Measurements from ENCODE around the gene KLF6. TPM values are rescaled to one million over a fixed set of nuclear protein-coding genes. Genes with fewer than 3 reads are reported as not detected.
A peak's percentile ranks its signal among the peaks of the same experiment; 100 is the strongest.

The KLF6 gene
- total RNA-seq, 2 experiments from 2014 or later, result 851 to 874 TPM

DNA sequence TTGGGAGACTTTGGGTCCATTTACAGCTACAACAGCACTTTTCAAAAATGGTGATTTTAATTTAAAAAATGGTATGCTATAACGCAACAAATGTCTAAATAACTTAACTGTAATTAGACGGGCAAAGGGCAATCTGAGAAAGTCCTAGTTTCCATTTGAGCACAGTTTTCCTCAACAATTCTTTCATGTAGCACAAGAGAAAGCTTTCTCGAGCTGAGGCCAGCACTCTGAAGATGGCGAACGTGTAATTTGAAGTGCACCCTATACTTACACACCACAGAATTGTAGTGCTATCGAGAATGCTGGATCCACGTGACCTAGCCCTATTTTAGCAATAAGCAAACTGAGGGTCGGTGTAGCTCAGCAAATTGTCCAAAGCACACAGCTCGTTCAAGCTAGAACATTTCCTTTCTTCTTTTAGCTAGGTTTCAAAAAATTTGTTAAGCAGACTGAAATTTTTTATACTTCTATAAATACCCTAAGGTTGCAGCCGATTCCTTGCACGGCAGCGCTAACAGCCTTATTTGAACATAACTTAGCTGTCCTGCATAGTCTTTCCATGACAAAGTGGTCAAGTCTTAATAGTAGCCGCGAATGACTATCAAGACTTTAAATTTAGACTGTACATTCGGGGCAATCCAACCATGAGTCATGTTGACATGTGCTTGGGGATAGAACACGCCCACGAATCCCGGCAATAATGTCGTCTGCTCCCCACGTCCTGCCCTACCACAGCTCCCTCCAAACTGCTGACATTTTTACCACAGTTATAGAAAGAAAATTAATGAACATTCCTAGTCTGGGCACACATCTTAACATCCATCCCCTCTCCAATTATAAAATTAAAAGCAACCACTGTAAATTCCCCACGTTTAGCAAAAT is 10.0 kb downstream of the KLF6 start:
- H3K27ac ChIP-seq (ENCODE audit: low read depth in 1 of 2, low read length in 2 of 2), result peak overlapping the region; percentile 48 to 51
- no peaks in the 10 kb centered on the region for H3K9me3 Mint-ChIP-seq
- ATAC-seq (ENCODE audit: poor library complexity), result no peak
- H3K36me3 ChIP-seq (ENCODE audit: insufficient read depth, low read length), result peaks cover 52% of the 10 kb centered on the region
- CTCF ChIA-PET, result interaction anchor here (1.0 to 1.5 kb wide), 2 partner anchors 10 kb away, joined by 3 read pairs; partner anchors contain the start of gene KLF6
- TF ChIP-seq, protein P1, sequence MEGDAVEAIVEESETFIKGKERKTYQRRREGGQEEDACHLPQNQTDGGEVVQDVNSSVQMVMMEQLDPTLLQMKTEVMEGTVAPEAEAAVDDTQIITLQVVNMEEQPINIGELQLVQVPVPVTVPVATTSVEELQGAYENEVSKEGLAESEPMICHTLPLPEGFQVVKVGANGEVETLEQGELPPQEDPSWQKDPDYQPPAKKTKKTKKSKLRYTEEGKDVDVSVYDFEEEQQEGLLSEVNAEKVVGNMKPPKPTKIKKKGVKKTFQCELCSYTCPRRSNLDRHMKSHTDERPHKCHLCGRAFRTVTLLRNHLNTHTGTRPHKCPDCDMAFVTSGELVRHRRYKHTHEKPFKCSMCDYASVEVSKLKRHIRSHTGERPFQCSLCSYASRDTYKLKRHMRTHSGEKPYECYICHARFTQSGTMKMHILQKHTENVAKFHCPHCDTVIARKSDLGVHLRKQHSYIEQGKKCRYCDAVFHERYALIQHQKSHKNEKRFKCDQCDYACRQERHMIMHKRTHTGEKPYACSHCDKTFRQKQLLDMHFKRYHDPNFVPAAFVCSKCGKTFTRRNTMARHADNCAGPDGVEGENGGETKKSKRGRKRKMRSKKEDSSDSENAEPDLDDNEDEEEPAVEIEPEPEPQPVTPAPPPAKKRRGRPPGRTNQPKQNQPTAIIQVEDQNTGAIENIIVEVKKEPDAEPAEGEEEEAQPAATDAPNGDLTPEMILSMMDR (IDR thresholded peaks at IDR 0.05), result no peak
- POLR2A ChIA-PET, result interaction anchor here (0.6 to 5.9 kb wide), 14 partner anchors 8 to 302 kb away, joined by 3 to 76 read pairs (median 4); partner anchors contain the start of gene KLF6
- no peaks in the 10 kb centered on the region for H3K27me3 ChIP-seq (ENCODE audit: control insufficient read depth in 1 of 2, insufficient read depth in 2 of 2, low read length in 2 of 2)
- H3K9me3 ChIP-seq (ENCODE audit: control insufficient read depth in 1 of 2, insufficient read depth in 1 of 2, low read length in 2 of 2), result no peaks in the 10 kb centered on the region
- intact Hi-C loops (cut with DNase I, micrococcal nuclease), result loop anchor here in 1 of 2 experiments (5.0 kb wide), 2 partner anchors 52 to 108 kb away; no protein-coding TSS in a partner anchor
- no peaks in the 10 kb centered on the region for H3K27me3 Mint-ChIP-seq
- H3K4me1 Mint-ChIP-seq (ENCODE audit: low read depth), result peaks cover 54% of the 10 kb centered on the region
- peaks cover 60% of the 10 kb centered on the region for H3K4me1 ChIP-seq (ENCODE audit: insufficient read depth, low read length)
- H3K36me3 Mint-ChIP-seq (ENCODE audit: low read depth), result peaks cover 59% of the 10 kb centered on the region
- peak overlapping the region; percentile 32 for H3K4me3 Mint-ChIP-seq
- H3K27ac Mint-ChIP-seq, result peak overlapping the region; percentile 97
- H3K4me3 ChIP-seq (ENCODE audit: low read length), result no peak overlapping the region
- DNase-seq, result peak in 4 of 14 experiments; percentile 34 to 67 (median 57)

DNA sequence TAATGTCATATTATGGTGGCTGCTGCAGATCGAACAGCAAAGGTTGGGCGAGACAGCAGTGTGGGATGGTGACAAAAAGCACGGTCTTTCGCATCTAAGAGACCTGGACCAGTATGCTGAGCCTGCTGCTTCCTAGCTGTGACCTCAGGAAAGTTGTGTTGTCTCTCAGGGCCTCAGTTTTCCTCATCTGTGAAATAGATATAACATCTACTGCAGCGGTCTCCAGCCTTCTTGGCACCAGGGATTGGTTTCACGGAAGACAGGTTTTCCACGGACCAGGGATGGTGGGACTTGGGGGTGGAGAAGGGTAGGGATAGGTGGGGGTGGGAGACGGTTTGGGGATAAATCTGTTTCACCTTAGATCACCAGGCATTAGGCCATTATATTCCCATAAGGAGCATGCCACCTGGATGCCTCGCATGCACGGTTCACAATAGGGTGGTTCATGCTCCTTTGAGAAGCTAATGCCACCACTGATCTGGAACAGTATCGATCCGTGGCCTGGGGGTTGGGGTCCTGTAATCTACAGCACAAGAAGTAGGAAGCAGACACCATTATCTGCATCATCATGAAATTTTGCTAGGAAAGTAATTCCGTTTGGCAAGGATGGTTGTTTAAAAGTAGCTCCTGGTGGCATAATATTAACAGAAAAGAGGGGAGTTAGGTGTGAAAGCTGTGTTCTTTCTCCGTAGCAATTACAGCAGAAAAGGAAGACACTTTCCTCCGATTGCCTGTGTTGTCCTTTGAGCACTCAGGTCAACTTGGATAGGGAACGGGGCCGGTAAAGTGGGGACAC is 10.8 kb downstream of the KLF6 start:
- Histone ChIP-seq H3K4me1 (ENCODE audit: insufficient read depth, low read length) (peaks cover 52% of the 10 kb centered on the region), H3K9me3 (ENCODE audit: control insufficient read depth in 1 of 2, insufficient read depth in 1 of 2, low read length in 2 of 2) (no peaks in the 10 kb centered on the region), H3K36me3 (ENCODE audit: insufficient read depth, low read length) (peaks cover 44% of the 10 kb centered on the region), H3K27me3 (ENCODE audit: control insufficient read depth in 1 of 2, insufficient read depth in 2 of 2, low read length in 2 of 2) (no peaks in the 10 kb centered on the region), H3K4me3 (ENCODE audit: low read length) (no peak overlapping the region), H3K27ac (ENCODE audit: low read depth in 1 of 2, low read length in 2 of 2) (no peak overlapping the region)
- intact Hi-C loops (cut with DNase I, micrococcal nuclease), result no loop called here
- H3K27ac Mint-ChIP-seq, result peak overlapping the region; percentile 78
- no peaks in the 10 kb centered on the region for H3K9me3 Mint-ChIP-seq
- ATAC-seq (ENCODE audit: poor library complexity) (no peak), DNase-seq (peak in 3 of 14 experiments; percentile 23 to 59 (median 29))
- TF ChIP-seq, protein P1 (IDR thresholded peaks at IDR 0.05), result no peak
- POLR2A ChIA-PET, result interaction anchor here (0.6 to 5.9 kb wide), 11 partner anchors 8 to 206 kb away, joined by 3 to 76 read pairs (median 5); partner anchors contain the start of gene KLF6
- CTCF ChIA-PET, result interaction anchor here (1.5 kb wide), 1 partner anchor 9 kb away, joined by 3 read pairs; no protein-coding TSS in a partner anchor
- H3K27me3 Mint-ChIP-seq, result no peaks in the 10 kb centered on the region
- H3K36me3 Mint-ChIP-seq (ENCODE audit: low read depth), result peaks cover 50% of the 10 kb centered on the region
- H3K4me3 Mint-ChIP-seq, result peak overlapping the region; percentile 7
- H3K4me1 Mint-ChIP-seq (ENCODE audit: low read depth), result peaks cover 54% of the 10 kb centered on the region

DNA sequence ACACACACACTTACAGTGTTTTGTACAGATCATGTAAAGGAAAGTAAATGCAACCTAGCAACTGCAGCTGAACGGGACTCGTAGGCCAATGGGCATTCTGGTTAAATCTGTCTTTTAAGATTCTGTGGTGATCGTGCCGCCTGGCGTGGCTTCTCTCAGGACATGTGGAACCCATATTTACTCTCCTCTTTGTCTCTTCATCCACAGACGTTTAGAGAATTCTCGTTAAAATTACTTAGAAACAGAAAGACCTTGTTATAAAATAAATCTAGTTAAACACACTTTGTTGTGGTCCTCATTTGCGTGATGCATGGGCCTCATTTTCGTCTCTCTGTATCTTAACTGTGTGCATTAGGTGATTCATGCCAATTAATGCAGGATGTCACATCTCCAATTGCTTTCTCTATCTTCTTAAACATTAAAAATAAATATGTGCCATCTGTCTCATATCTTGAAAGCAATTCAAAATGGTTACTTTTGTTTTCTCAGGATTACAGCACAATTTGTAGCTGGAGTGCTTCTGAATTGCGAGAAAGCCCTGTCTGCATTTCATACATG is 11.5 kb downstream of the KLF6 start:
- ATAC-seq (ENCODE audit: poor library complexity) (no peak), DNase-seq (peak in 1 of 14 experiments; percentile 54)
- Mint-ChIP-seq H3K36me3 (ENCODE audit: low read depth) (peaks cover 44% of the 10 kb centered on the region), H3K27ac (peak overlapping the region; percentile 78), H3K9me3 (no peaks in the 10 kb centered on the region), H3K27me3 (no peaks in the 10 kb centered on the region), H3K4me1 (ENCODE audit: low read depth) (peaks cover 51% of the 10 kb centered on the region), H3K4me3 (no peak overlapping the region)
- H3K4me1 ChIP-seq (ENCODE audit: insufficient read depth, low read length), result peaks cover 45% of the 10 kb centered on the region
- H3K36me3 ChIP-seq (ENCODE audit: insufficient read depth, low read length), result peaks cover 37% of the 10 kb centered on the region
- H3K27me3 ChIP-seq (ENCODE audit: control insufficient read depth in 1 of 2, insufficient read depth in 2 of 2, low read length in 2 of 2), result no peaks in the 10 kb centered on the region
- H3K9me3 ChIP-seq (ENCODE audit: control insufficient read depth in 1 of 2, insufficient read depth in 1 of 2, low read length in 2 of 2), result no peaks in the 10 kb centered on the region
- TF ChIP-seq, protein P1 (IDR thresholded peaks at IDR 0.05), result no peak
- POLR2A ChIA-PET, result interaction anchor here (1.2 to 5.9 kb wide), 4 partner anchors 8 to 33 kb away, joined by 4 to 76 read pairs (median 30); partner anchors contain the start of gene KLF6
- no peak overlapping the region for H3K4me3 ChIP-seq (ENCODE audit: low read length)
- no peak overlapping the region for H3K27ac ChIP-seq (ENCODE audit: low read depth in 1 of 2, low read length in 2 of 2)
- CTCF ChIA-PET, result no interaction called here
- intact Hi-C loops (cut with DNase I, micrococcal nuclease), result no loop called here

Data from CD4-positive, alpha-beta T cell (primary cell).